KOPT-K1 (cell line): ENCODE measurements around the gene SUSD1.

Source experiments
- H3K27ac ChIP-seq: fragments of 200-600 bp; sonication (generic); 2 replicates; pipeline ENCODE4 v1.5.1; 2016; ENCODE audit warnings: antibody characterized with exemption, mild to moderate bottlenecking, low read depth, low read length; ENCODE audit not compliant: poor library complexity, severe bottlenecking
- H3K36me3 ChIP-seq: fragments of 200-600 bp; sonication (generic); 2 replicates; pipeline ENCODE4 v1.5.1; 2017; ENCODE audit warnings: antibody characterized with exemption, mild to moderate bottlenecking, low read length, moderate library complexity; ENCODE audit not compliant: insufficient read depth
- H3K9me3 ChIP-seq: fragments of 200-600 bp; sonication (generic); 2 replicates; pipeline ENCODE4 v1.5.1; 2017; ENCODE audit warnings: antibody characterized with exemption, low read length, mild to moderate bottlenecking; ENCODE audit not compliant: insufficient read depth, poor library complexity, severe bottlenecking

Gene SUSD1

DNA sequence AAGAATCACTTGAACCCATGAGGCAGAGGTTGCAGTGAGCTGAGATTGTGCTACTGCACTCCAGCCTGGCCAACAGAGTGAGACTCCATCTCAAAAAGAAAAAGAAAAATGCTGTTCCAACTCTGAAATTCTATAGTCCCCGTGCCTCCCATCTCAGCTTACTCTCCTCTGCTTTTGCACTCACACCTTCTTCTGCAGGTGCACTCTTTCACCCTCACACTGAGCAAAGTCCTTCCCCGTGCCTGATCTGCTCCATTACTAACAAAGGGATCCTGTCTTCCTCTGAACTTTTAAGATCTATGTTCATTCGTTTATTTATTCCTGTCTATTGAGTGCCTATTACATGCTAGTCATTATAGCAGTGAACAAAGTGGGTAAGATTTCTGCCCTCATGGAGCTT lies 47.8 kb downstream of the SUSD1 start:
- Histone ChIP-seq H3K36me3 (peaks cover 10% of the 10 kb centered on the region; the same call in 1 of the 2 replicates), H3K9me3 (no peaks in the 10 kb centered on the region), H3K27ac (no peak overlapping the region)

DNA sequence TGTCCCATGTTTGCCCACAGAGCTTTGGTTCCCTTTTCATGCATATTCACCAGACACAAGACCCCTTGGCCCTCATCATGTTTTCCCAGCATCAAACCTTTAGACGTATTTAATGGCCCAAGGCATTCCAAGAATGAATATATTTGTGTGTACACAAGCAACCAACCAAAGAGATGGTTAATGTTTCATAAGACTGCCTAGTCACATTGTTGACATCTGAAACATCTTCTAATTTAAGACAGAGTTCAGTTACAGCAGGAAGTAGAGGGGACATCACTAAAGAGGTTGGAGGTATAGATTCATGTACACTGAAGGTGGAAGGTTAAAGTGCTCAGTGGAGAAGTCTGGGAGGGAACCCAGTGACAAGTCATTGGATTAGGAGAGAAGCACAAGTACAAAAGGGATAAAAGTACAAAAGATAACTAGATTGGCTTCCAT lies 49.1 kb downstream of the SUSD1 start:
- Histone ChIP-seq H3K27ac (no peak overlapping the region), H3K9me3 (no peaks in the 10 kb centered on the region), H3K36me3 (peaks cover 10% of the 10 kb centered on the region; the same call in 1 of the 2 replicates)

- Histone ChIP-seq H3K27ac (no peak overlapping the region), H3K9me3 (no peaks in the 10 kb centered on the region), H3K36me3 (peaks cover 10% of the 10 kb centered on the region; the same call in 1 of the 2 replicates)
Measured at GRCh38 chr9:112124156-112124555, 50.9 kb downstream of the SUSD1 start.

DNA sequence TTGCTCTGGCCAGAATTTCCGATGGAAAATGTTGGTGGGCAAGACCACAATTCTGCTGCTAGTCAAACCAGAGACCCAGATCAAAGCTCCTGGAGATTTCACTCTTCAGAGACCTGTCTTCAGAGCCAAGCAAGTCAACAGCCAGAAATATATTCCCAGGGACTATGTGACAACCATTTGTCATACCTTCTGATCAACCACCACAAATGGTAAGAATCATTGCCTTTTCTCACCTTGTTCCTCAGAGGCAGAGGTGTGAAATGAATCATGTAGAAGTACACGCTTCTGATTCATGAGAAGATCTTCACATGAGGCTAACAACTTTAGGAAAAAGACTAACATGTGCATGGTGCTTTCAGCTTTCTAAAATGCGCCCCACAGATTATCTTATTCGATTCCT lies 53.5 kb downstream of the SUSD1 start:
- Histone ChIP-seq H3K27ac (no peak overlapping the region), H3K9me3 (no peaks in the 10 kb centered on the region), H3K36me3 (peaks cover 10% of the 10 kb centered on the region; the same call in 1 of the 2 replicates)

GRCh38 chr9:112120439-112120925 lies 54.6 kb downstream of the SUSD1 start:
- Histone ChIP-seq H3K36me3 (peaks cover 10% of the 10 kb centered on the region; the same call in 1 of the 2 replicates), H3K9me3 (no peaks in the 10 kb centered on the region), H3K27ac (no peak overlapping the region)

DNA sequence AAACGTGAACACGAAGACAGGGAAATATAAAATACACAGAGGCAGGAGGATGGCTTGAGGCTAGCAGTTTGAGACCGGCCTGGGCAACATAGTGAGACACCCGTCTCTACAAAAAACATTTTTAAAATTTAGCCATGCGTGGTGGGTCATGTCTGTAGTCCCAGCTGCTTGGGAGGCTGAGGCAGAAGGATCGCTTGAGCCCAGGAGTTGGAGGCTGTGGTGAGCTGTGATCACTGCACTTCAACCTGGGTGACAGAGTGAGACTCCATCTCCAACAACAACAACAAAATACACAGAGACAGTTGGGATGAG lies 55.1 kb downstream of the SUSD1 start:
- H3K27ac ChIP-seq: no peak overlapping the region
- no peaks in the 10 kb centered on the region for H3K9me3 ChIP-seq
- peaks cover 10% of the 10 kb centered on the region; the same call in 1 of the 2 replicates for H3K36me3 ChIP-seq

DNA sequence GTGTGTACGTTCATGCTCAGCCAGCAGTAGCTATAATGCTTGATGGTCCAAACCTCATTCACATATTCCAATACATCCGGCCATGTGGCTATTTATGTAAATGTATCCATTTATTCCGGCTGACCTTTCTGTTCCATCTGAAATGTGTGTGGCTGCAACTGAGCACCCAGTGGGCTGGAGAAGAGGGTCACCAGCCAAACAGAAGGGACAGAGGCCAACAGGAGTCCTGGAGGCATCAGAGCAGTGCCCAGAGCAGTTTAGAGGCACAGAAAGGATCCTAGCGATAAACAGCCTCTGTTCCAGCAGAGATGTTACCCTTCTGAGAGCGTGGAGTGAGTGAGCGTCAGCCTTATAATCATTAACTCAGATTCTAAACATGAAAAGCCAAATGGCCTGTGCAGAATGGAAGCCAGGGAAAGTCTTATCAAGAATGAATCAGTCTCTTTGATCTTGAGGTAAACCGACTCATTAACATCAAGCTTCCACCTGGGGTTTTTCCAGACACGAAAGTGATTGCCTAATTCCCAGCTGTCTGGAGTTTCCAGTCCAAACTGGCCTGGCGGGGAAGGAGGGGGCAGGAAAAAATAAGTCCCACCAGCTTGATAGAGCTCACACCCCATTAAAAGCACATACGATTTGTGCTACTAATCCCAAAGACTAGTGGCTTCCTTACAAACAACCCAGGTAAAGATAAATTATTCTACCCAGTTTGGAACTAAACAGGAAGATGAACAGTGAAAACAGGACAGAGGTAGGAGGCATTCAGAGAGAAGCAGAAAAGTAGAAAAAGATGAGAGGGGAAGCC lies 55.7 kb downstream of the SUSD1 start:
- Histone ChIP-seq H3K9me3 (no peaks in the 10 kb centered on the region), H3K27ac (no peak overlapping the region), H3K36me3 (peaks cover 10% of the 10 kb centered on the region; the same call in 1 of the 2 replicates)

DNA sequence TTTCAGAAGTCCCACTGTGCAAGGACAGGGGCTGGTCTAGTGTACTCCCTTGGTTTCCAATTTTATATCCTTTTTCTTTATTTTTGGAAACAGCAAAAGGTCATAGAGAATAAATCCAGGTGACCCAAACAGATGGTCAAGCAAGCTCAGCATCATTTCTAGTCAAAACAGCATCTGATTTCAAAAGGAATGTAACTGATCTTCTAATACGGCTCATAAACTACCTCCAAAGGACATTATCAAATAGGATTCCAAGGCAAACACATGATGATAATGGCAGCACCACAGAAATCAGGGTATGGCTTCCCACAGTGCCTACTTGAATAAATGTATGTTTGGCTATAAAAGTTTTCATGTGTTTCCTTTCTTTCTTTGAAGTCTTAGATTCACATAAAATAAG lies 57.1 kb downstream of the SUSD1 start:
- no peaks in the 10 kb centered on the region for H3K9me3 ChIP-seq
- 0 out of 2 replicates have a peak, but pooled peaks cover 5% of the 10 kb centered on the region for H3K36me3 ChIP-seq
- H3K27ac ChIP-seq: no peak overlapping the region

- H3K27ac ChIP-seq: no peak overlapping the region
Measured at GRCh38 chr9:112115970-112116753, 58.9 kb downstream of the SUSD1 start.

GRCh38 chr9:112115109-112115508 lies 60.0 kb downstream of the SUSD1 start:
- Histone ChIP-seq H3K27ac (no peak overlapping the region), H3K36me3 (no peaks in the 10 kb centered on the region; the same call in 1 of the 2 replicates)

More at GRCh38 chr9:112115970-112116753, 58.9 kb downstream of the SUSD1 start:
- Histone ChIP-seq H3K36me3 (no peaks in the 10 kb centered on the region; the same call in 1 of the 2 replicates), H3K9me3 (no peaks in the 10 kb centered on the region)

GRCh38 chr9:112112941-112113681 lies 62.0 kb downstream of the SUSD1 start:
- no peaks in the 10 kb centered on the region; the same call in 1 of the 2 replicates for H3K36me3 ChIP-seq
- H3K27ac ChIP-seq: no peak overlapping the region
- H3K9me3 ChIP-seq: no peaks in the 10 kb centered on the region

More at GRCh38 chr9:112115109-112115508, 60.0 kb downstream of the SUSD1 start:
- no peaks in the 10 kb centered on the region for H3K9me3 ChIP-seq

GRCh38 chr9:112112519-112112918 lies 62.6 kb downstream of the SUSD1 start:
- no peak overlapping the region for H3K27ac ChIP-seq
- H3K36me3 ChIP-seq: no peaks in the 10 kb centered on the region; the same call in 1 of the 2 replicates
- H3K9me3 ChIP-seq: no peaks in the 10 kb centered on the region

DNA sequence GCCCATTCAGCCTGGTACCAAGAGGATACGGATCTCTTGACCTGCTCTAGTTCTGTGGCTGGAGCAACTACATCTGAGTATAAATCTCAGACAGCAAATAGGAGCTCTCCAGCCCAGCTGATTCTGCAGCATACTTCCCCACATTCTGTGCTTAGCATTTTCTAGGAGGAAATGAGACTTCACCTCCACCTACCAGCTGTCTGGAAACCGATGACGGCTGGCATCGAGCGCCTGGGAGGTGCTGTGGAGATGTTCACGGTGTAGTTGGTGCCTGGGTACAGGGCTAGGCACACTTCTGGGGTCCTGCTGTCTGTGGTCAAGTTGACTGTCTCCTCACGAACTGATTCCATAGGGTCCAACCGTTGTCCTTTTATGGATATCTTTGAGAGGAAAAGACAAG lies 63.6 kb downstream of the SUSD1 start:
- H3K36me3 ChIP-seq: no peaks in the 10 kb centered on the region; the same call in 1 of the 2 replicates
- H3K27ac ChIP-seq: no peak overlapping the region
- H3K9me3 ChIP-seq: no peaks in the 10 kb centered on the region

DNA sequence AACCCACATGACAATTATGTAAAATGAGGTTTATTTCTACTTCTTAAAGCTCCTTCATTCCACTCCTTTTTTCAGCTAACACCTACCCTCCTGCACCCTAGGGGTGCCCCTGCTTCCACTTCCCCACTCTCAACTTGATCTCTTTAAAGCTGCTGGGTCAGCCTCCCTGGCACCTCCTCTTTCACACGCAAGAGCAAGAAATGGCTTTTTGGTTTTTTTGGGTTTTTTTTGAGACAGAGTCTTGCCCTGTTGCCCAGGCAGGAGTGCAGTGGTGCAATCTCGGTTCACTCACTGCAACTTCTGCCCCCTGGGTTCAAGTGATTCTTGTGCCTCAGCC lies 64.4 kb downstream of the SUSD1 start:
- Histone ChIP-seq H3K36me3 (no peaks in the 10 kb centered on the region; the same call in 1 of the 2 replicates), H3K27ac (no peak overlapping the region), H3K9me3 (no peaks in the 10 kb centered on the region)
